Measurements from ENCODE around the gene SULF2.

Gene SULF2

DNA sequence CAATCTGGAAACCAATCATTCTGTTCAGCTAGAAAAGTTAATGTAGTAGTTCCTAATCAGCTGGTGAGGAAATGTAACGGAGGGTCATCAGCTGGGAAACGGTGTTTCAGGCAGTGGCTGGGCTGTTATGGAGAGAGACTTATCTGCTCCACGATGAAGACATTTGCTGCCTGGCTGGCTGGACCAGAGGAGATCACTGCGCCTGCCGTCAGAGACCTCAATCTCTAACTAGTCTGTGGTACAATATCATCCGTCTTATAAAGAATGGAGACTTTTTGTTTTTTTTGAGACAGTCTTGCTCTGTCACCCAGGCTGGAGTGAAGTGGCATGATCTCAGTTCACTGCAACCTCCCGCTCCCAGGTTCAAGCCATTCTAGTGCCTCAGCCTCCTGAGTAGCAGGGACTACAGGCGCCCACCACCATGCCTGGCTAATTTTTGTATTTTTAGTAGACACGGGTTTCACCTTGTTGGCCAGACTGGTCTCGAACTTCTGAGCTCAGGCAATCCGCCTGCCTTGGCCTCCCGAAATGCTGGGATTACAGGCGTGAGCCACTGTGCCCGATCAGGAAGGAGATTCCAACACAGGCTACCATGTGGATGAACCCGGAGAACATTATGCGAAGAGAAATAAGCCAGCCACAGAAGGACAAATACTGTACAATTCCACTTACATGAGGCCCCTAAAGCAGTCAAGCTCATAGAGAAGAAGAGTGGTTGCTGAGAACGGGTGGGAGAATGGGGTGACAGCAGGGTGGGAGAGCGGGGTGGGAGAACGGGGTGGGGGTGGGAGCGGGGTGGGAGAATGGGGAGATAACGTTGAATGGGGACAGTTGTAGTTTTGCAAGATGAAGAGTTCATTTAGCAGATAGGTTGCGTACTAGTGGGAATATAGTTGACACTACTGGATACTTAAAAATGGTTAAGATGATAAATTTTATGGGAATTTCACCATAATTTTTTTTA, 115.1 kb downstream of the SULF2 start:
- TF ChIP-seq EZH2phosphoT487 (IDR thresholded peaks at IDR 0.05; ENCODE audit: borderline replicate concordance): no peak
- TF ChIP-seq, protein P1, sequence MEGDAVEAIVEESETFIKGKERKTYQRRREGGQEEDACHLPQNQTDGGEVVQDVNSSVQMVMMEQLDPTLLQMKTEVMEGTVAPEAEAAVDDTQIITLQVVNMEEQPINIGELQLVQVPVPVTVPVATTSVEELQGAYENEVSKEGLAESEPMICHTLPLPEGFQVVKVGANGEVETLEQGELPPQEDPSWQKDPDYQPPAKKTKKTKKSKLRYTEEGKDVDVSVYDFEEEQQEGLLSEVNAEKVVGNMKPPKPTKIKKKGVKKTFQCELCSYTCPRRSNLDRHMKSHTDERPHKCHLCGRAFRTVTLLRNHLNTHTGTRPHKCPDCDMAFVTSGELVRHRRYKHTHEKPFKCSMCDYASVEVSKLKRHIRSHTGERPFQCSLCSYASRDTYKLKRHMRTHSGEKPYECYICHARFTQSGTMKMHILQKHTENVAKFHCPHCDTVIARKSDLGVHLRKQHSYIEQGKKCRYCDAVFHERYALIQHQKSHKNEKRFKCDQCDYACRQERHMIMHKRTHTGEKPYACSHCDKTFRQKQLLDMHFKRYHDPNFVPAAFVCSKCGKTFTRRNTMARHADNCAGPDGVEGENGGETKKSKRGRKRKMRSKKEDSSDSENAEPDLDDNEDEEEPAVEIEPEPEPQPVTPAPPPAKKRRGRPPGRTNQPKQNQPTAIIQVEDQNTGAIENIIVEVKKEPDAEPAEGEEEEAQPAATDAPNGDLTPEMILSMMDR (conservative IDR thresholded peaks at IDR 0.05; ENCODE audit: low read length): no peak
- Histone ChIP-seq H2AFZ (ENCODE audit: low read length) (no peak overlapping the region), H3F3A (ENCODE audit: low read depth) (no peaks in the 10 kb centered on the region), H3K79me2 (ENCODE audit: insufficient read depth, low read length) (no peaks in the 10 kb centered on the region), H3K4me1 (ENCODE audit: insufficient read depth, low read length, poor library complexity, severe bottlenecking) (no peaks in the 10 kb centered on the region), H3K9me3 (ENCODE audit: insufficient read depth, low read depth, low read length) (no peaks in the 10 kb centered on the region), H3K4me3 (ENCODE audit: low read length, poor library complexity, severe bottlenecking) (no peak overlapping the region), H3K4me2 (ENCODE audit: low read depth, low read length, poor library complexity, severe bottlenecking) (no peak overlapping the region), H3K9me2 (replicated peaks; ENCODE audit: low read depth, low read length) (no peaks in the 10 kb centered on the region), H3K27me3 (ENCODE audit: insufficient read depth, low read length, poor library complexity, severe bottlenecking) (no peaks in the 10 kb centered on the region), H3K9ac (ENCODE audit: low read depth, low read length, poor library complexity, severe bottlenecking) (no peak overlapping the region), H4K20me1 (ENCODE audit: insufficient read depth, low read length, poor library complexity, severe bottlenecking) (no peaks in the 10 kb centered on the region), H3K36me3 (ENCODE audit: insufficient read depth, low read length) (no peaks in the 10 kb centered on the region)

DNA sequence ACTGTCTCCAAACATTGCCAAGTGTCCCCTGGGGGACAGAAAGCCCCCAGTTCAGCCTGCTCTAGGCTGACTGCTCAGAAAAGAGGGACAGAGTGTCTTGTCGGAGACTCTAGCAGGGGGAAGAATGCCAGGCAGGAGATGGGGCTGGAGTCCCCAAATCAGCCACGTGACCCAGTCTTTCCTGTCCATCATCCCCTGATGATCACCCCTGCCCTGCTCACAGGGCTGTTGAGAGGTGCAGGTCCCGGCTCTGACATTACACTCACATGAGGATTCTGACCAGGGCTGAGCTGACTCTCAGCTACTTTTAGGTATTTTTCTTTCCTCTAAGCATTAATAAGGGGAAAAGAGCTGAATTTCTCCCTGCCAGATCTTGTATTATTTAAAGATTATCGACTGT, 115.8 kb downstream of the SULF2 start:
- H3K9me2 ChIP-seq (replicated peaks; ENCODE audit: low read depth, low read length): no peaks in the 10 kb centered on the region
- no peaks in the 10 kb centered on the region for H3K9me3 ChIP-seq (ENCODE audit: insufficient read depth, low read depth, low read length)
- H3K4me2 ChIP-seq (ENCODE audit: low read depth, low read length, poor library complexity, severe bottlenecking): no peak overlapping the region
- H2AFZ ChIP-seq (ENCODE audit: low read length): no peak overlapping the region
- no peaks in the 10 kb centered on the region for H3K36me3 ChIP-seq (ENCODE audit: insufficient read depth, low read length)
- H3F3A ChIP-seq (ENCODE audit: low read depth): no peaks in the 10 kb centered on the region
- H3K9ac ChIP-seq (ENCODE audit: low read depth, low read length, poor library complexity, severe bottlenecking): no peak overlapping the region
- H3K79me2 ChIP-seq (ENCODE audit: insufficient read depth, low read length): no peaks in the 10 kb centered on the region
- H3K4me3 ChIP-seq (ENCODE audit: low read length, poor library complexity, severe bottlenecking): no peak overlapping the region
- H3K27me3 ChIP-seq (ENCODE audit: insufficient read depth, low read length, poor library complexity, severe bottlenecking): no peaks in the 10 kb centered on the region
- no peaks in the 10 kb centered on the region for H4K20me1 ChIP-seq (ENCODE audit: insufficient read depth, low read length, poor library complexity, severe bottlenecking)
- TF ChIP-seq EZH2phosphoT487 (IDR thresholded peaks at IDR 0.05; ENCODE audit: borderline replicate concordance): no peak
- TF ChIP-seq, protein P1 (conservative IDR thresholded peaks at IDR 0.05; ENCODE audit: low read length): no peak
- no peaks in the 10 kb centered on the region for H3K4me1 ChIP-seq (ENCODE audit: insufficient read depth, low read length, poor library complexity, severe bottlenecking)

DNA sequence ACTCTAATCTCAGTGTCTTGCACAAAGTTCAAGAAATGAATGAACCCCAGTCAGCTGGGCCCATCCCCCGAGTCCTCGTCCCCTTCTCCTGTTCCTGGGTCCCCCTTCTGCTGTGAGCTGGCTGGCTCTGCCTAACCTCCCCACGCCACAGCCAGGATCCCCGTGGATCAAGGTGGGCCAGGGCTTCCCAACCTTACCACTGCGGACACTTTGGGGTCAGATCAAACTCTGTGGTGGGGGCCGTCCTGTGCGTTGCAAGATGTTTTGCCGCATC, 116.2 kb downstream of the SULF2 start:
- no peak overlapping the region for H3K4me3 ChIP-seq (ENCODE audit: low read length, poor library complexity, severe bottlenecking)
- no peaks in the 10 kb centered on the region for H3F3A ChIP-seq (ENCODE audit: low read depth)
- no peaks in the 10 kb centered on the region for H3K36me3 ChIP-seq (ENCODE audit: insufficient read depth, low read length)
- no peak overlapping the region for H3K9ac ChIP-seq (ENCODE audit: low read depth, low read length, poor library complexity, severe bottlenecking)
- no peak overlapping the region for H2AFZ ChIP-seq (ENCODE audit: low read length)
- H3K4me1 ChIP-seq (ENCODE audit: insufficient read depth, low read length, poor library complexity, severe bottlenecking): no peaks in the 10 kb centered on the region
- no peaks in the 10 kb centered on the region for H4K20me1 ChIP-seq (ENCODE audit: insufficient read depth, low read length, poor library complexity, severe bottlenecking)
- TF ChIP-seq EZH2phosphoT487 (IDR thresholded peaks at IDR 0.05; ENCODE audit: borderline replicate concordance): no peak
- TF ChIP-seq, protein P1 (conservative IDR thresholded peaks at IDR 0.05; ENCODE audit: low read length): no peak
- H3K9me2 ChIP-seq (replicated peaks; ENCODE audit: low read depth, low read length): no peaks in the 10 kb centered on the region
- H3K9me3 ChIP-seq (ENCODE audit: insufficient read depth, low read depth, low read length): no peaks in the 10 kb centered on the region
- H3K4me2 ChIP-seq (ENCODE audit: low read depth, low read length, poor library complexity, severe bottlenecking): no peak overlapping the region
- H3K27me3 ChIP-seq (ENCODE audit: insufficient read depth, low read length, poor library complexity, severe bottlenecking): no peaks in the 10 kb centered on the region
- H3K79me2 ChIP-seq (ENCODE audit: insufficient read depth, low read length): no peaks in the 10 kb centered on the region
